Hepatocyte (in vitro differentiated cells): Measurements from ENCODE around the gene MIPOL1. TPM values are rescaled to one million over a fixed set of nuclear protein-coding genes. Genes with fewer than 3 reads are reported as not detected.
"Not testable (repeated sequence)": the region's sequence is repeated elsewhere in the genome, so short reads cannot be mapped to it uniquely, and the experiment has no call there.

Experiments
- DNase-seq: peaks from one replicate; pipeline ENCODE4 v3.0.0-alpha.2; 2016; ENCODE audit warnings: low spot score
- H2AFZ ChIP-seq: fragments of 200-600 bp; sonication (generic); 2 replicates; pipeline ENCODE4 v1.6.0; 2016; ENCODE audit warnings: antibody characterized with exemption, mild to moderate bottlenecking
- H3K27ac ChIP-seq: fragments of 200-600 bp; sonication (generic); 2 replicates; pipeline ENCODE4 v1.5.1; 2016; ENCODE audit warnings: mild to moderate bottlenecking
- H3K27me3 ChIP-seq: fragments of 200-600 bp; sonication (generic); 2 replicates; pipeline ENCODE4 v1.6.1; 2016
- H3K36me3 ChIP-seq: fragments of 200-600 bp; sonication (generic); replicated peaks from 2 replicates; pipeline ENCODE4 v1.5.1; 2016; ENCODE audit warnings: low read depth; ENCODE audit not compliant: insufficient read depth
- H3K4me1 ChIP-seq: fragments of 200-600 bp; sonication (generic); 2 replicates; pipeline ENCODE4 v1.5.1; 2016; ENCODE audit warnings: mild to moderate bottlenecking, moderate library complexity; ENCODE audit not compliant: insufficient read depth
- H3K4me2 ChIP-seq: fragments of 200-600 bp; sonication (generic); 2 replicates; pipeline ENCODE4 v1.6.0; 2016
- H3K4me3 ChIP-seq: fragments of 200-600 bp; sonication (generic); 2 replicates; pipeline ENCODE4 v1.5.1; 2016; ENCODE audit warnings: mild to moderate bottlenecking
- H3K79me2 ChIP-seq: fragments of 200-600 bp; sonication (generic); 2 replicates; pipeline ENCODE4 v1.6.0; 2017; ENCODE audit warnings: mild to moderate bottlenecking
- H3K9me2 ChIP-seq: fragments of 200-600 bp; sonication (generic); replicated peaks from 2 replicates; pipeline ENCODE4 v1.6.0; 2017; ENCODE audit warnings: mild to moderate bottlenecking; ENCODE audit not compliant: insufficient read depth
- H3K9me3 ChIP-seq: fragments of 200-600 bp; sonication (generic); 2 replicates; pipeline ENCODE4 v1.5.1; 2016; ENCODE audit warnings: low read depth, mild to moderate bottlenecking
- H4K20me1 ChIP-seq: fragments of 200-600 bp; sonication (generic); 2 replicates; pipeline ENCODE4 v1.6.0; 2016; ENCODE audit warnings: mild to moderate bottlenecking; ENCODE audit not compliant: insufficient read depth, poor library complexity, severe bottlenecking
- CTCF ChIP-seq: fragments of 200-600 bp; sonication (generic); IDR thresholded peaks from 2 replicates; pipeline ENCODE4 v1.5.1; 2016; ENCODE audit warnings: antibody characterized with exemption, mild to moderate bottlenecking; ENCODE audit not compliant: poor library complexity
- EZH2 ChIP-seq: fragments of 200-600 bp; sonication (generic); IDR thresholded peaks from 2 replicates; pipeline ENCODE4 v1.6.1; 2016; ENCODE audit warnings: antibody characterized with exemption, mild to moderate bottlenecking, borderline replicate concordance
- EZH2phosphoT487 ChIP-seq: fragments of 200-600 bp; sonication (generic); IDR thresholded peaks from one replicate; pipeline ENCODE4 v1.6.1; 2018; ENCODE audit warnings: antibody characterized with exemption, mild to moderate bottlenecking, low read depth, moderate library complexity; ENCODE audit not compliant: unreplicated experiment, severe bottlenecking
- WGBS: methylation state at CpG from one replicate; pipeline ENCODE4 v1.1.6; 2016; ENCODE audit warnings: low lambda C conversion rate; ENCODE audit errors: missing lambda C conversion rate; 5-methylcytosine and 5-hydroxymethylcytosine counted together
- polyA plus RNA-seq: library from polyadenylated mRNA; unstranded; fragments of >200 nt; fragmentation: Nextera tagmentation; extraction: Ambion mirVana; gene quantifications from 2 replicates; pipeline ENCODE4 v1.2.1, GENCODE V29; 2016
- total RNA-seq: library from RNA; depleted of rRNA; stranded (reverse); fragments of >200 nt; gene quantifications from 2 replicates; pipeline ENCODE4 v1.2.3, GENCODE V29; 2014

The MIPOL1 gene
- total and polyA plus RNA-seq, 2 experiments from 2014 or later = 2.6 to 16.6 TPM

- Histone ChIP-seq H3K36me3 (no peaks in the 10 kb centered on the region), H3K27ac (no peak overlapping the region), H3K4me2 (no peak overlapping the region), H3K9me2 (no peaks in the 10 kb centered on the region), H2AFZ (no peak overlapping the region), H3K79me2 (no peaks in the 10 kb centered on the region), H3K9me3 (no peaks in the 10 kb centered on the region), H3K27me3 (no peaks in the 10 kb centered on the region), H4K20me1 (no peaks in the 10 kb centered on the region), H3K4me1 (no peaks in the 10 kb centered on the region), H3K4me3 (no peak overlapping the region)
- 98% methylated on average over 3 of the region's 3 CpGs for WGBS
- no peak for TF ChIP-seq CTCF
- no peak for TF ChIP-seq EZH2
- no peak for TF ChIP-seq EZH2phosphoT487
- DNase-seq = no peak
Measured at GRCh38 chr14:37221073-37221472, 23.3 kb downstream of the MIPOL1 start.

DNA sequence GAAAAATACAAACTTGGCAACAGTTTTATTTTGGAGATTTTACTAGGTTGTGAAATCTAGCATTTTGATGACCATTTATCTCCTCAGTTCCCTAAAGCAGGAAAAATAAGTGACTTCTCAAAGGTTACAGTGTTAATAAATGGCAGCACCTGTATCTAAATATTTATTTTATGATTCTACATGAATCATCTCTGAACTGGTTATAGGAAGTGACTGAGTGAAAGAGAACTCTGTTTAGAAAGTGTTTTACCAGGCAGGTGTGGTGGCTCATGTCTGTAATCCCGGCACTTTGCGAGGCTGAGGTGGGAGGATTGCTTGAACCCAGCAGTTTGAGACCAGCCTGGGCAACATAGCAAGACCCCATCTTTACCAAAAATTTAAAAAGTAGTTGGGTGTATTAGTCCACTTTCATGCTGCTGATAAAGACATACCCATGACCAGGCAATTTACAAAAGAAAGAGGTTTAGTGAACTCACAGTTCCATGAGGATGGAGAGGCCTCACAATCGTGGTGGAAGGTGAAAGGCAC, 26.3 kb downstream of the MIPOL1 start:
- Histone ChIP-seq H3K27ac (no peak overlapping the region), H3K36me3 (no peaks in the 10 kb centered on the region), H4K20me1 (no peaks in the 10 kb centered on the region), H3K79me2 (no peaks in the 10 kb centered on the region), H3K4me3 (no peak overlapping the region), H2AFZ (no peak overlapping the region), H3K4me2 (no peak overlapping the region), H3K27me3 (no peaks in the 10 kb centered on the region), H3K4me1 (no peaks in the 10 kb centered on the region), H3K9me2 (no peaks in the 10 kb centered on the region), H3K9me3 (no peaks in the 10 kb centered on the region)
- DNase-seq = no peak
- 88% methylated on average over 3 of the region's 3 CpGs for WGBS
- TF ChIP-seq EZH2 (no peak), EZH2phosphoT487 (no peak), CTCF (no peak)

GRCh38 chr14:37225668-37226067, 27.9 kb downstream of the MIPOL1 start:
- H3K4me2 ChIP-seq, H3K36me3 ChIP-seq, H4K20me1 ChIP-seq, H3K27me3 ChIP-seq, H3K79me2 ChIP-seq, DNase-seq, H3K27ac ChIP-seq, H3K9me3 ChIP-seq, H3K9me2 ChIP-seq, H3K4me3 ChIP-seq, H2AFZ ChIP-seq, H3K4me1 ChIP-seq: not testable (repeated sequence)
- 85% methylated on average over 4 of the region's 4 CpGs for WGBS

GRCh38 chr14:37230551-37231194, 32.9 kb downstream of the MIPOL1 start:
- no peak for TF ChIP-seq EZH2phosphoT487
- no peak for TF ChIP-seq EZH2
- peak; percentile 90 for TF ChIP-seq CTCF
- no peak overlapping the region for H3K4me3 ChIP-seq
- no peaks in the 10 kb centered on the region for H3K9me2 ChIP-seq
- no peaks in the 10 kb centered on the region for H3K36me3 ChIP-seq
- no peaks in the 10 kb centered on the region for H3K9me3 ChIP-seq
- no peak overlapping the region for H3K27ac ChIP-seq
- H3K27me3 ChIP-seq = no peaks in the 10 kb centered on the region
- WGBS = 65% methylated on average over 5 of the region's 5 CpGs
- H3K4me1 ChIP-seq = no peaks in the 10 kb centered on the region
- peaks cover 5% of the 10 kb centered on the region for H3K79me2 ChIP-seq
- no peak overlapping the region for H3K4me2 ChIP-seq
- no peak overlapping the region for H2AFZ ChIP-seq
- DNase-seq = peak; percentile 89
- H4K20me1 ChIP-seq = no peaks in the 10 kb centered on the region
